Neural progenitor cell (in vitro differentiated cells): ENCODE results near the gene IRX3. TPM values are rescaled to one million over a fixed set of nuclear protein-coding genes. Genes with fewer than 3 reads are reported as not detected.

ENCODE experiments used
- DNase-seq: peaks from one replicate; pipeline ENCODE4 v3.0.0-alpha.2; 2016; ENCODE audit warnings: low spot score
- H2AFZ ChIP-seq: fragments of 200-600 bp; sonication (generic); replicated peaks from 2 replicates; pipeline ENCODE4 v1.6.1; 2016; ENCODE audit warnings: antibody characterized with exemption
- H3F3A ChIP-seq: fragments of 200-600 bp; sonication (generic); 2 replicates; pipeline ENCODE4 v1.6.1; 2016; ENCODE audit warnings: antibody characterized with exemption, low read depth
- H3K27ac ChIP-seq: fragments of 200-600 bp; sonication (generic); 2 replicates; pipeline ENCODE4 v1.5.1; 2016; ENCODE audit warnings: mild to moderate bottlenecking
- H3K27me3 ChIP-seq: fragments of 200-600 bp; sonication (generic); 2 replicates; pipeline ENCODE4 v1.6.1; 2016; ENCODE audit warnings: mild to moderate bottlenecking, moderate library complexity
- H3K36me3 ChIP-seq: fragments of 200-600 bp; sonication (generic); 2 replicates; pipeline ENCODE4 v1.5.1; 2016
- H3K4me1 ChIP-seq: fragments of 200-600 bp; sonication (generic); 2 replicates; pipeline ENCODE4 v1.6.1; 2016; ENCODE audit warnings: mixed run types
- H3K4me2 ChIP-seq: fragments of 200-600 bp; sonication (generic); 2 replicates; pipeline ENCODE4 v1.6.1; 2016
- H3K4me3 ChIP-seq: fragments of 200-600 bp; sonication (generic); 2 replicates; pipeline ENCODE4 v1.5.1; 2016
- H3K79me2 ChIP-seq: fragments of 200-600 bp; sonication (generic); 2 replicates; pipeline ENCODE4 v1.6.1; 2016; ENCODE audit warnings: low read depth
- H3K9ac ChIP-seq: fragments of 200-600 bp; sonication (generic); 2 replicates; pipeline ENCODE4 v1.6.1; 2016
- H3K9me3 ChIP-seq: fragments of 200-600 bp; sonication (generic); 2 replicates; pipeline ENCODE4 v1.5.1; 2016; ENCODE audit warnings: low read depth
- H4K20me1 ChIP-seq: fragments of 200-600 bp; sonication (generic); 2 replicates; pipeline ENCODE4 v1.6.1; 2016; ENCODE audit warnings: low read depth
- H3K27ac Mint-ChIP-seq: 3 replicates; pipeline ENCODE4 v1.8.0; 2021; ENCODE audit warnings: mixed read lengths
- H3K27me3 Mint-ChIP-seq: 2 replicates; pipeline ENCODE4 v1.8.0; 2022; ENCODE audit warnings: low read depth, mild to moderate bottlenecking, inconsistent platforms, moderate library complexity, mixed read lengths; ENCODE audit not compliant: insufficient read depth
- H3K36me3 Mint-ChIP-seq: 3 replicates; pipeline ENCODE4 v1.8.0; 2021; ENCODE audit warnings: mixed read lengths
- H3K4me1 Mint-ChIP-seq: 3 replicates; pipeline ENCODE4 v1.8.0; 2021; ENCODE audit warnings: mixed read lengths
- H3K4me3 Mint-ChIP-seq: 3 replicates; pipeline ENCODE4 v1.8.0; 2021; ENCODE audit warnings: mild to moderate bottlenecking, moderate library complexity, mixed read lengths
- H3K9me3 Mint-ChIP-seq: 3 replicates; pipeline ENCODE4 v1.8.0; 2020; ENCODE audit warnings: mixed read lengths
- EZH2 ChIP-seq: fragments of 200-600 bp; sonication (generic); IDR thresholded peaks from 2 replicates; pipeline ENCODE4 v1.6.1; 2017; ENCODE audit warnings: antibody characterized with exemption, mild to moderate bottlenecking, moderate library complexity
- EZH2phosphoT487 ChIP-seq: fragments of 200-600 bp; sonication (generic); IDR thresholded peaks from 2 replicates; pipeline ENCODE4 v1.6.1; 2017; ENCODE audit warnings: antibody characterized with exemption
- total RNA-seq: library from RNA; depleted of rRNA; stranded (reverse); fragments of >200 nt; gene quantifications from 2 replicates; pipeline ENCODE4 v1.2.3, GENCODE V29; 2015; ENCODE audit warnings: low replicate concordance
- TF ChIP-seq, protein P1 (sequence below): fragments of 200-600 bp; sonication (generic); IDR thresholded peaks from 2 replicates; pipeline ENCODE4 v1.5.1; 2017; ENCODE audit warnings: antibody characterized with exemption, mild to moderate bottlenecking

Gene IRX3
- total RNA-seq, 1 donor from 2014 or later: 9.1 TPM

DNA sequence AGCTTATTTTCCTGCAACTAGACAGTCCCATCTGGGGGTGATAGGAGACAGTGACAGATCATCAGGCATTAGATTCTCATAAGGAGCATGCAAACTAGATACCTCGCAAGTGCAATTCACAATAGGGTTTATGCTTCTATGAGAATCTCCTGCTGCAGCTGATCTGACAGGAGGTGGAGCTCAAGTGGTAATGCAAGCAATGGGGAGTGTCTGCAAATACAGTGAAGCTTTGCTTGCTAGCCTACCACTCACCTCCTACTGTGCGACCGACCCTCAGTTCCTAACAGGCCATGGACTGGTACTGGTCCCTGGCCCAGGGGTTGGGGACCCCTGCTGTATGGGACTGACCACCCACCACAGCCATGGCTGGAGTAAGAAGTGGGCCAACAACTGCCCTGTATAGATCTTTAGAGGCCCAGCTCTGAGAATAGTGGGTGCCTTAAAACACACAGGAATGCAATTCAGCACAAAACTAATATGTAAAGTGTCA lies 26.0 kb upstream of the IRX3 start:
- Mint-ChIP-seq H3K9me3 (no peaks in the 10 kb centered on the region), H3K27ac (no peak overlapping the region), H3K36me3 (no peaks in the 10 kb centered on the region), H3K27me3 (peaks cover 9% of the 10 kb centered on the region), H3K4me1 (no peaks in the 10 kb centered on the region), H3K4me3 (no peak overlapping the region)
- Histone ChIP-seq H3K4me3 (no peak overlapping the region), H3F3A (no peaks in the 10 kb centered on the region), H3K4me1 (no peaks in the 10 kb centered on the region), H2AFZ (no peak overlapping the region), H3K27ac (no peak overlapping the region), H3K27me3 (no peaks in the 10 kb centered on the region), H3K9ac (no peak overlapping the region), H4K20me1 (no peaks in the 10 kb centered on the region), H3K79me2 (no peaks in the 10 kb centered on the region), H3K4me2 (no peak overlapping the region), H3K36me3 (no peaks in the 10 kb centered on the region), H3K9me3 (no peaks in the 10 kb centered on the region)
- TF ChIP-seq EZH2phosphoT487: no peak
- TF ChIP-seq, protein P1, sequence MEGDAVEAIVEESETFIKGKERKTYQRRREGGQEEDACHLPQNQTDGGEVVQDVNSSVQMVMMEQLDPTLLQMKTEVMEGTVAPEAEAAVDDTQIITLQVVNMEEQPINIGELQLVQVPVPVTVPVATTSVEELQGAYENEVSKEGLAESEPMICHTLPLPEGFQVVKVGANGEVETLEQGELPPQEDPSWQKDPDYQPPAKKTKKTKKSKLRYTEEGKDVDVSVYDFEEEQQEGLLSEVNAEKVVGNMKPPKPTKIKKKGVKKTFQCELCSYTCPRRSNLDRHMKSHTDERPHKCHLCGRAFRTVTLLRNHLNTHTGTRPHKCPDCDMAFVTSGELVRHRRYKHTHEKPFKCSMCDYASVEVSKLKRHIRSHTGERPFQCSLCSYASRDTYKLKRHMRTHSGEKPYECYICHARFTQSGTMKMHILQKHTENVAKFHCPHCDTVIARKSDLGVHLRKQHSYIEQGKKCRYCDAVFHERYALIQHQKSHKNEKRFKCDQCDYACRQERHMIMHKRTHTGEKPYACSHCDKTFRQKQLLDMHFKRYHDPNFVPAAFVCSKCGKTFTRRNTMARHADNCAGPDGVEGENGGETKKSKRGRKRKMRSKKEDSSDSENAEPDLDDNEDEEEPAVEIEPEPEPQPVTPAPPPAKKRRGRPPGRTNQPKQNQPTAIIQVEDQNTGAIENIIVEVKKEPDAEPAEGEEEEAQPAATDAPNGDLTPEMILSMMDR: no peak
- TF ChIP-seq EZH2: no peak
- no peak for DNase-seq

DNA sequence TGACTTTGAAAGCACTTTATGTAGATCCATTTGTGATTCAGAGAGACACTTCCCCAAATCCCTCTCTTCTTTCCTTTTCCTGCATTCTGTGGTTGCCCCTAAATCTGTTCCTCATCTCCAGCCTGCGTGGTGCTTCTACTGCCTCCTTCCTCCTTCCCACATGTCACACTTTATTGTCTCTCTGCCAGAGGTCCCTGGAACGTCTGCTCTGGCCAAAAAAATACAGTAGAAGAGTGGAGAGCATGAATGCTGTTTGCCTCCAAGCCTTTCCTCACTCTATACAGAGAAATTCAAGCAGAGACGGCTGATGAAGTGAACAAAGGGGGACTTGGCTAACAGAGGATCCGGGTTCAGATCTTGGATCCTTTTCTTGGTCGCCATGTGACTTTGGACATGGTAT lies 22.8 kb upstream of the IRX3 start:
- Histone ChIP-seq H3K4me1 (peaks cover 9% of the 10 kb centered on the region), H3K4me3 (no peak overlapping the region), H3K27me3 (no peaks in the 10 kb centered on the region), H3K36me3 (no peaks in the 10 kb centered on the region), H3K9me3 (no peaks in the 10 kb centered on the region), H2AFZ (no peak overlapping the region), H4K20me1 (no peaks in the 10 kb centered on the region), H3K79me2 (no peaks in the 10 kb centered on the region), H3F3A (no peaks in the 10 kb centered on the region), H3K4me2 (no peak overlapping the region), H3K9ac (no peak overlapping the region), H3K27ac (no peak overlapping the region)
- peaks cover 15% of the 10 kb centered on the region for H3K4me1 Mint-ChIP-seq
- H3K27ac Mint-ChIP-seq: no peak overlapping the region
- no peak overlapping the region for H3K4me3 Mint-ChIP-seq
- H3K9me3 Mint-ChIP-seq: no peaks in the 10 kb centered on the region
- H3K27me3 Mint-ChIP-seq: peaks cover 8% of the 10 kb centered on the region
- TF ChIP-seq EZH2 (no peak), EZH2phosphoT487 (no peak)
- TF ChIP-seq, protein P1: no peak
- no peaks in the 10 kb centered on the region for H3K36me3 Mint-ChIP-seq
- no peak for DNase-seq

DNA sequence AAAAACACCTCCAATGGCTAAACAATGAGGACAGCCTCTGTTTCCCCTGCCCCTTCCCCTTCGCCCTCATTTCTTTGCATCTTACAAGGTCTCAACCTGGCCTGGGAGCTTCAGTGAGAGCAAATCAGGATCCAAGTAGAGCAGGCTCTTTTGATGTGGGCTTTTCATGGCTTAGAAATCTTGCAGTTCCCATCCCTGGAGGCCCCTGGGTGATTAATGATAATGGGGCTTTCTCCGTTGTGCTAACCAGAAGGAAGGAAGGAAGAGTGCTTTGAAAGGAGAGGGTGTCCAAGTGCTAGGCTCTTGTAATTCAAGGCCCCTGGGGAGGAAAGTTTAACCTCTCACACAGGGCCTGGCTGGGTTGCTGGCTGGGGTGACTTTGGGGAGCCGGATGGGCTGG lies 18.5 kb upstream of the IRX3 start:
- no peak for DNase-seq
- Histone ChIP-seq H4K20me1 (no peaks in the 10 kb centered on the region), H3K9me3 (no peaks in the 10 kb centered on the region), H3K9ac (no peak overlapping the region), H3K79me2 (no peaks in the 10 kb centered on the region), H3K4me1 (peaks cover 9% of the 10 kb centered on the region), H3F3A (no peaks in the 10 kb centered on the region), H3K36me3 (no peaks in the 10 kb centered on the region), H3K4me3 (no peak overlapping the region), H3K27ac (no peak overlapping the region), H3K27me3 (no peaks in the 10 kb centered on the region), H2AFZ (no peak overlapping the region), H3K4me2 (no peak overlapping the region)
- TF ChIP-seq EZH2phosphoT487 (no peak), EZH2 (no peak)
- TF ChIP-seq, protein P1: no peak
- Mint-ChIP-seq H3K4me3 (no peak overlapping the region), H3K4me1 (peaks cover 17% of the 10 kb centered on the region), H3K27me3 (peaks cover 4% of the 10 kb centered on the region), H3K9me3 (peaks cover 4% of the 10 kb centered on the region), H3K27ac (no peak overlapping the region), H3K36me3 (no peaks in the 10 kb centered on the region)
